GM12878 (cell line): ENCODE data around the gene FLOT1. TPM values are rescaled to one million over a fixed set of nuclear protein-coding genes. Genes with fewer than 3 reads are reported as not detected.

Experiments used
- ATAC-seq: fragments of 200-7000 bp; cut with Tn5 transposase; 3 replicates; pipeline ENCODE4 v1.9.1; 2020; ENCODE audit warnings: mild to moderate bottlenecking, moderate library complexity
- BruUV-seq: library from RNA; stranded (reverse); fragments of 400-500 nt; replicated peaks from 2 replicates; lab custom pipeline; 2021; lab: Mats Ljungman, UMichigan
- CTCF ChIA-PET: fragments of 300-600 bp; sonication (Branson Sonifier 250); formaldehyde crosslinking; extraction: SDS; loops from one replicate; lab custom pipeline; 2021; ENCODE audit warnings: inconsistent platforms; lab: Yijun Ruan, JAX
- POLR2A ChIA-PET: fragments of 350-600 bp; formaldehyde crosslinking; extraction: SDS; loops from one replicate; lab custom pipeline; 2021; ENCODE audit warnings: inconsistent platforms; lab: Charles Lee
- RAD21 ChIA-PET: fragments of 300-600 bp; sonication (Branson Sonifier 250); formaldehyde crosslinking; loops from one replicate; lab custom pipeline; 2023; ENCODE audit warnings: antibody characterized with exemption; ENCODE audit not compliant: unreplicated experiment; lab: Charles Lee
- SMC1A ChIA-PET: fragments of 300-600 bp; sonication (Branson Sonifier 250); formaldehyde crosslinking; loops from one replicate; lab custom pipeline; 2023; ENCODE audit not compliant: unreplicated experiment, uncharacterized antibody; lab: Charles Lee
- DNase-seq: peaks from one replicate; pipeline ENCODE4 v3.0.0-alpha.2; 2011; ENCODE audit warnings: low read depth, low spot score
- FAIRE-seq: peaks from 3 replicates; lab custom pipeline; 2011; peaks lifted over from hg19 to GRCh38; lab: Jason Lieb, UNC
- H2AFZ ChIP-seq: 2 replicates; pipeline ENCODE4 v1.6.0; 2011; ENCODE audit warnings: low read depth, low read length, control low read depth; ENCODE audit not compliant: control insufficient read depth
- H3K27ac ChIP-seq: 2 replicates; pipeline ENCODE4 v1.5.1; 2011; ENCODE audit warnings: control low read depth; ENCODE audit not compliant: control insufficient read depth, insufficient read depth
- H3K27me3 ChIP-seq, 2 experiments: replicated peaks in 1 of 2; 2 replicates each; pipeline versions ENCODE4 v1.6.0 to v1.6.1; 2011; ENCODE audit warnings: low read length in 1 of 2; ENCODE audit not compliant: control insufficient read depth in 2 of 2, insufficient read depth in 2 of 2
- H3K36me3 ChIP-seq, 2 experiments: 2 replicates each; pipeline ENCODE4 v1.5.1; 2011; ENCODE audit warnings: low read length in 1 of 2; ENCODE audit not compliant: control insufficient read depth in 2 of 2, insufficient read depth in 2 of 2
- H3K4me1 ChIP-seq: 2 replicates; pipeline ENCODE4 v1.6.1; 2011; ENCODE audit warnings: mild to moderate bottlenecking, low read length, moderate library complexity, mixed read lengths; ENCODE audit not compliant: control insufficient read depth, insufficient read depth
- H3K4me2 ChIP-seq: 2 replicates; pipeline ENCODE4 v1.6.0; 2011; ENCODE audit warnings: control low read depth; ENCODE audit not compliant: control insufficient read depth, insufficient read depth
- H3K4me3 ChIP-seq: fragments of 200-600 bp; sonication (generic); 2 replicates; pipeline ENCODE4 v1.5.1; 2016
- H3K79me2 ChIP-seq: 2 replicates; pipeline ENCODE4 v1.6.0; 2011; ENCODE audit warnings: low read length; ENCODE audit not compliant: control insufficient read depth, insufficient read depth
- H3K9ac ChIP-seq: 2 replicates; pipeline ENCODE4 v1.8.0; 2011; ENCODE audit warnings: low read length, control low read depth, mixed read lengths; ENCODE audit not compliant: control insufficient read depth, insufficient read depth
- H3K9me3 ChIP-seq: replicated peaks from 3 replicates; pipeline ENCODE4 v1.5.1; 2011; ENCODE audit warnings: mild to moderate bottlenecking, low read length; ENCODE audit not compliant: control insufficient read depth, insufficient read depth
- H4K20me1 ChIP-seq: 2 replicates; pipeline ENCODE4 v1.6.0; 2011; ENCODE audit not compliant: control insufficient read depth, insufficient read depth
- BCL3 ChIP-seq: IDR thresholded peaks from 2 replicates; pipeline ENCODE4 v1.6.1; 2011; ENCODE audit warnings: borderline replicate concordance, low read depth, mild to moderate bottlenecking, moderate library complexity, low read length; ENCODE audit not compliant: insufficient read depth, poor library complexity, severe bottlenecking
- CREB1 ChIP-seq: IDR thresholded peaks from 2 replicates; pipeline ENCODE4 v1.6.1; 2012; ENCODE audit warnings: low read depth, mild to moderate bottlenecking, inconsistent platforms
- ESRRA ChIP-seq: IDR thresholded peaks from 2 replicates; pipeline ENCODE4 v1.6.1; 2012; ENCODE audit warnings: mild to moderate bottlenecking, low read length, improper control_type of control experiment
- FOS ChIP-seq: IDR thresholded peaks from 3 replicates; pipeline ENCODE4 v1.6.1; 2011; ENCODE audit warnings: borderline replicate concordance; ENCODE audit not compliant: insufficient read length; ENCODE audit errors: extremely low read depth
- IRF4 ChIP-seq: IDR thresholded peaks from 2 replicates; pipeline ENCODE4 v1.6.1; 2011; ENCODE audit warnings: low read depth, low read length
- MEF2B ChIP-seq: fragments of 450-650 bp; IDR thresholded peaks from 2 replicates; pipeline ENCODE4 v1.6.1; 2018; ENCODE audit warnings: mild to moderate bottlenecking, moderate library complexity; ENCODE audit not compliant: partially characterized antibody, poor library complexity, severe bottlenecking
- MTA3 ChIP-seq: IDR thresholded peaks from 2 replicates; pipeline ENCODE4 v1.6.1; 2012; ENCODE audit warnings: low read length, inconsistent platforms, borderline replicate concordance
- RCOR1 ChIP-seq: conservative IDR thresholded peaks from 2 replicates; pipeline ENCODE4 v1.6.1; 2012; ENCODE audit warnings: low read depth, low read length, improper control_type of control experiment
- RELA ChIP-seq: fragments of 450-650 bp; IDR thresholded peaks from 2 replicates; pipeline ENCODE4 v1.8.0; 2014; ENCODE audit warnings: borderline replicate concordance; ENCODE audit not compliant: partially characterized antibody
- SMARCA5 ChIP-seq: fragments of 450-650 bp; IDR thresholded peaks from 2 replicates; pipeline ENCODE4 v1.6.1; 2017; ENCODE audit warnings: mild to moderate bottlenecking
- SMC3 ChIP-seq: IDR thresholded peaks from 2 replicates; pipeline ENCODE4 v1.6.1; 2011; ENCODE audit warnings: low read length, improper control_type of control experiment, borderline replicate concordance
- SUPT20H ChIP-seq: IDR thresholded peaks from 2 replicates; pipeline ENCODE4 v1.6.1; 2011; ENCODE audit warnings: low read depth, mild to moderate bottlenecking, low read length, moderate library complexity, borderline replicate concordance; ENCODE audit not compliant: control insufficient read depth
- TBL1XR1 ChIP-seq: IDR thresholded peaks from 2 replicates; pipeline ENCODE4 v1.6.1; 2012; ENCODE audit warnings: low read depth, low read length, improper control_type of control experiment
- WGBS: methylation state at CpG from one replicate; pipeline ENCODE4 v1.1.6; 2016; ENCODE audit warnings: low lambda C conversion rate; ENCODE audit not compliant: insufficient replicate concordance, insufficient coverage; ENCODE audit errors: missing lambda C conversion rate; 5-methylcytosine and 5-hydroxymethylcytosine counted together
- in situ Hi-C: fragments of 300-500 bp; cut with MboI; formaldehyde crosslinking; loops from 9 replicates; pipeline ENCODE4 v1.14.3; 2018; ENCODE audit warnings: mixed read lengths
- intact Hi-C: fragments of 100-400 bp; cut with micrococcal nuclease; formaldehyde crosslinking; loops from one replicate; pipeline ENCODE4 v1.14.2; 2022; ENCODE audit not compliant: unreplicated experiment
- polyA plus RNA-seq, 11 experiments: library from polyadenylated mRNA; depleted of rRNA in 4 of 11; unstranded in 6 of 11; stranded (reverse) in 5 of 11; fragments of >200 nt; fragmentation: Nextera tagmentation in 4 of 11; fragmentation: Illumina TruSeq in 1 of 11; extraction: Ambion mirVana in 4 of 11; extraction: Trizol in 1 of 11; gene quantifications; 1 replicate in 1 of 11; 2 replicates in 10 of 11; pipeline versions ENCODE4 v1.2.1 to v1.2.3, GENCODE V29; 2011 to 2016; ENCODE audit warnings: inconsistent platforms in 2 of 11, missing spikeins in 2 of 11, low read depth in 1 of 11
- total RNA-seq, 4 experiments: library from RNA; depleted of rRNA in 3 of 4; stranded (reverse); fragments of >200 nt in 3 of 4; fragmentation: Illumina TruSeq in 1 of 4; extraction: Trizol in 1 of 4; gene quantifications; 2 replicates each; pipeline versions ENCODE4 v1.2.1 to v1.2.3, GENCODE V29; 2013 to 2021

Gene FLOT1
- total and polyA plus RNA-seq, 10 of the 15 experiments (the other 5 are each of a cell fraction or from before 2014, with no cell fraction given): 12.3 to 153 (median 112) TPM

- Histone ChIP-seq H3K36me3 (no peaks in the 10 kb centered on the region), H3K4me1 (peaks cover 12% of the 10 kb centered on the region), H3K9me3 (no peaks in the 10 kb centered on the region), H3K9ac (no peak overlapping the region), H3K79me2 (no peaks in the 10 kb centered on the region), H3K4me2 (no peak overlapping the region), H3K27ac (no peak overlapping the region), H4K20me1 (no peaks in the 10 kb centered on the region), H3K4me3 (no peak overlapping the region), H3K27me3 (no peaks in the 10 kb centered on the region), H2AFZ (no peak overlapping the region)
- in situ Hi-C loops (no loop called here), intact Hi-C loops (no loop called here)
- ChIA-PET RAD21 (interaction anchor here (1.0 to 5.3 kb wide), 2 partner anchors 12 to 26 kb away, joined by 3 to 39 read pairs; no protein-coding TSS in a partner anchor), SMC1A (interaction anchor here (0.8 to 5.7 kb wide), 5 partner anchors 11 to 40 kb away, joined by 3 to 58 read pairs (median 4); no protein-coding TSS in a partner anchor), POLR2A (interaction anchor here (0.7 to 3.5 kb wide), 2 partner anchors 11 to 13 kb away, joined by 3 to 19 read pairs; no protein-coding TSS in a partner anchor), CTCF (interaction anchor here (1.0 to 1.7 kb wide), 2 partner anchors 14 to 42 kb away, joined by 3 to 5 read pairs; no protein-coding TSS in a partner anchor)
- no peak for TF ChIP-seq BCL3
- no peak for TF ChIP-seq MTA3
- no peak for TF ChIP-seq SMC3
- no peak for TF ChIP-seq FOS
- no peak for TF ChIP-seq SMARCA5
- TF ChIP-seq MEF2B: no peak
- no peak for TF ChIP-seq RELA
- TF ChIP-seq TBL1XR1: no peak
- no peak for TF ChIP-seq RCOR1
- TF ChIP-seq SUPT20H: no peak
- TF ChIP-seq IRF4: no peak
- no peak for TF ChIP-seq CREB1
- no peak for TF ChIP-seq ESRRA
- BruUV-seq: no TSS peak
- WGBS: 100% methylated on average over 1 of the region's 1 CpG
- no peak for ATAC-seq
- no peak for DNase-seq
- FAIRE-seq: no peak
Observed at GRCh38 chr6:30780642-30780920, 38.1 kb upstream of the FLOT1 start.
